GM20431 (cell line): Measurements from ENCODE around the gene EFCAB5.
"Not testable (repeated sequence)": the region's sequence is repeated elsewhere in the genome, so short reads cannot be mapped to it uniquely, and the experiment has no call there.

Experiments used
- in situ Hi-C: fragments of 300-500 bp; cut with MseI, MboI; formaldehyde crosslinking; loops from one replicate; pipeline ENCODE4 v1.15.0; 2020; ENCODE audit warnings: low sequenced_read_pairs; ENCODE audit not compliant: unreplicated experiment

EFCAB5 gene

GRCh38 chr17:30086896-30087295 is 145.5 kb downstream of the EFCAB5 start:
- in situ Hi-C loops = no loop called here

- in situ Hi-C loops = not testable (repeated sequence)
These were observed 146.0 kb downstream of the EFCAB5 start for GRCh38 chr17:30087431-30087830.

- in situ Hi-C loops = no loop called here
These were observed 149.8 kb downstream of the EFCAB5 start for GRCh38 chr17:30091121-30091670.

- in situ Hi-C loops = no loop called here
These were observed 150.3 kb downstream of the EFCAB5 start for GRCh38 chr17:30091771-30092170.

GRCh38 chr17:30092886-30093285 is 151.5 kb downstream of the EFCAB5 start:
- in situ Hi-C loops = no loop called here

- in situ Hi-C loops = no loop called here
These were observed 152.2 kb downstream of the EFCAB5 start for GRCh38 chr17:30093463-30094147.

- in situ Hi-C loops = no loop called here
These were observed 154.2 kb downstream of the EFCAB5 start for GRCh38 chr17:30095507-30096244.

GRCh38 chr17:30101686-30102390 is 160.4 kb downstream of the EFCAB5 start:
- in situ Hi-C loops = loop anchor here (25.0 kb wide), 1 partner anchor 235 kb away; the partner anchor contains the start of gene TMIGD1

GRCh38 chr17:30103921-30104320 is 162.5 kb downstream of the EFCAB5 start:
- in situ Hi-C loops = loop anchor here (25.0 kb wide), 1 partner anchor 233 kb away; the partner anchor contains the start of gene TMIGD1

GRCh38 chr17:30104575-30105339 is 163.3 kb downstream of the EFCAB5 start:
- in situ Hi-C loops = loop anchor here (25.0 kb wide), 1 partner anchor 233 kb away; the partner anchor contains the start of gene TMIGD1

GRCh38 chr17:30112794-30113193 is 171.4 kb downstream of the EFCAB5 start:
- in situ Hi-C loops = loop anchor here (25.0 kb wide), 1 partner anchor 225 kb away; the partner anchor contains the start of gene TMIGD1

- in situ Hi-C loops = loop anchor here (25.0 kb wide), 1 partner anchor 224 kb away; the partner anchor contains the start of gene TMIGD1
These were observed 171.8 kb downstream of the EFCAB5 start for GRCh38 chr17:30113213-30113612.

GRCh38 chr17:30116345-30116660 is 174.9 kb downstream of the EFCAB5 start:
- in situ Hi-C loops = loop anchor here (25.0 kb wide), 1 partner anchor 221 kb away; the partner anchor contains the start of gene TMIGD1

GRCh38 chr17:30116661-30117551 is 175.5 kb downstream of the EFCAB5 start, which contains the start of gene NSRP1:
Gene NSRP1 (plus strand): TSS chr17:30116816. CDS start chr17:30116844, 28 bp downstream.
- in situ Hi-C loops = loop anchor here (25.0 kb wide), 1 partner anchor 220 kb away; the partner anchor contains the start of gene TMIGD1

GRCh38 chr17:30117675-30118081 is 176.2 kb downstream of the EFCAB5 start:
- in situ Hi-C loops = loop anchor here (25.0 kb wide), 1 partner anchor 220 kb away; the partner anchor contains the start of gene TMIGD1

- in situ Hi-C loops = loop anchor here (25.0 kb wide), 1 partner anchor 219 kb away; the partner anchor contains the start of gene TMIGD1
These were observed 177.2 kb downstream of the EFCAB5 start for GRCh38 chr17:30118635-30119034.

GRCh38 chr17:30124273-30124796 is 182.9 kb downstream of the EFCAB5 start:
- in situ Hi-C loops = loop anchor here (10.0 to 25.0 kb wide), 2 partner anchors 120 to 213 kb away; partner anchors contain the start of gene TMIGD1

GRCh38 chr17:30130121-30130520 is 188.7 kb downstream of the EFCAB5 start:
- in situ Hi-C loops = no loop called here
